ENCODE data around the gene ACTN4.
A peak's percentile ranks its signal among the peaks of the same experiment; 100 is the strongest.
"Not testable (repeated sequence)": the region's sequence is repeated elsewhere in the genome, so short reads cannot be mapped to it uniquely, and the experiment has no call there.

Gene ACTN4

DNA sequence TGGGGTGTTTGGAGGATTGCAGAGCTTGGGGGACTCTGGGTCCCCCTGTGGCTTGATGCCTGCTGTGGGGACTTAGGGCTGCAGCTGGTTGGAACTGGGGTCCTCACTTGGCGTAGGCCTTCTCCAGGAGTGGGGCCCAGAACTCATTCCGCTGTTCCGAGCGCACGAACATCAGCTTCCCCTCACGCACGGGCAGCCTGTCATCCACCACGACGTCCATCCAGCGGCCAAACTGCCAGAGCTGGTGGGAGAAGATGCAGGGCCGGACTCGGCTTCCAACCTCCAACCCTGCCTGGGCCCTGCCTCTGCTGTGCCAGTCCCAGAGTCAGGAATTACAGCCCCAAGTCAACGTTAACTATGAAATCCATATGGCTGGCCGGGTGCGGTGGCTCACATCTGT, 94.2 kb downstream of the ACTN4 start:
- no peak for DNase-seq

DNA sequence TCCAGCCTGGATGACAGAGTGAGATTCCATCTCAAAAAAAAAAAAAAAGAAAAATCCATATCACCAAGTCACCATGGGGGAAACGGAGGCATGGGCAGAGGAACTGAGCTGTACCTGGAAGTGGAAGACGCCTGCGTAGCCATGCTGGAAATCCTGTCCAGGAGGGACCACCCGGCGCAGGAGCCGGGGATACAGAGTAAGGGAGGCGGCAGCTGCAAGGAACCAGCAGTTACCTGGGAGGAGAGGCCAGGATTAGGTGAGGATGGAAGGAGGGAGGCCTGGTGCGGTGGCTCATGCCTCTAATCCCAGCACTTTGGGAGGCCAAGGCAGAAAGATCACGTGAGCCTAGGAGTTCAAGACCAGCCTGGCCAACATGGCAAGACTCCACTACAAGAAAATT, 94.8 kb downstream of the ACTN4 start:
- DNase-seq, result no peak

DNA sequence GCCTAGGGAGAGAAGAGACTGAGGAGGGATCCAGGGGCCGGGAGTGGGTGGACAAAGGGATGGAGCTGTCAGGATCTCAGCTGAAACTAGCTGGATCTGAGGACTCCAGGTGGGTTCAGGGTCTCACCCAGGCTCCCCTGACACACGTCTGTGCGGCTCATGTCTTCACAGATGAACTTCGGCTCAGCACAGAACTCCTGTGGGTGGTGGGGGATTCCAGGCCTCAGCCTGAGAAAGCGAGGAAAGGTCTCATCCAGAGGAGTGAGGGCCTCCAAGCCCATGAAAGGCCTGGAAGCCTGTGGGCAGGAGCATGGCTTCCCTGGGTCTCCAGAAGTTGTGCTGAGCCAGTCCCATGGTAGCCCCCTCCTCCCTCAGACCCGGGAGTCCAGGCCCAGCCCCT, 95.5 kb downstream of the ACTN4 start:
- DNase-seq, result no peak

DNA sequence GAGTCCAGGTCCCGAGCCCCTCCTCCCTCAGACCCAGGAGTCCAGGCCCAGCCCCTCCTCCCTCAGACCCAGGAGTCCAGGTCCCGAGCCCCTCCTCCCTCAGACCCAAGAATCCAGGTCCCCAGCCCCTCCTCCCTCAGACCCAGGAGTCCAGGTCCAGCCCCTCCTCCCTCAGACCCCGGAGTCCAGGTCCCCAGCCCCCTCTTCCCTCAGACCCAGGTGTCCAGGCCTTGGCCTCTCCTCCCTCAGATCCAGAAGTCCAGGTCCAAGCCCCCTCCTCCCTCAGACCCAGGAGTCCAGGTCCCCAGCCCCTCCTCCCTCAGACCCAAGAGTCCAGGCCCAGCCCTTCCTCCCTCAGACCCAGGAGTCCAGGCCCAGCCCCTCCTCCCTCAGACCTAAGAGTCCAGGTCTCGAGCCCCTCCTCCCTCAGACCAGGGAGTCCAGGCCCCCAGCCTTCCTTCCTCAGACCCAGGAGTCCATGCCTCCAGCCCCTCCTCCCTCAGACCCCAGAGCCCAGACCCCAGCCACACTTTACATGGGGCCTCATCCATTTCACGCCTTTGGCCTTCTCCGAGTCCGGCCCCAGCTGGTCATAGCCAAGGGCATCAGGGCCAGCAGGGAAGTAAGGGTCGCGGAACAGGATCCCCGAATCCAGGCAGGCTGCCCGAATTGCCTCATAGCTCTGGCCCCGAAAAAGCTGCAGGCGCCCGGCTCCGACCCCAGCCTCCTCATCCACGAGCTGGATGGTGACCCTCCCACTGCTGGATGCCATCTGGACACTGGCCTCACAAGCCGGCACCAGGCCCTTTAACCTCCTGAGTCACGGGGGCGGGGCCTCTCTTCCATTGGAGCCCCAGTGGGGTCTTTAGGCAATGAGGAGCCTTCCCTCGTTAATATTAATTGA, 96.2 kb downstream of the ACTN4 start:
- no peak for DNase-seq

DNA sequence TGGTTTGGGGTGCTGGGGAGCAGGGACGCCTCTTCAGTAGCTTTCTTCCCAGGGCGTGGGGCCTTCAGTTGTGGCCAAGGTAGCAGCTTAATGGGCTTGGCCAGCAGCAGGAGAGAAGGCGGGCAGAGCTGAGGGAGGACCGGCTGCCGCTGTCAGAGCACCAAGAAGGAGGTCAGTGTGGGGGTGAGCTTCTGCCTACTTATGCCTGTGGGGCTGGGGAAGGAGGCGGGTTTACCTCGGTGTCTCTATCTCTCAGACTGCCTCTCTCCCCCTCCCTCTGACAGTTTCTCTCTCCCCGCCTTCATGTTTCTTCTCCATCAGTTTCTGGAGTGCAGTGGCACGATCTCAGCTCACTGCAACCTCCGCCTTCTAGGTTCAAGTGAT, 96.8 kb downstream of the ACTN4 start, which contains the start of gene CAPN12:
CAPN12 (minus strand) TSS at position 177 of the 384 bp plus-strand sequence. CDS start 309 bp downstream, outside the sequence.
- no peak for DNase-seq

DNA sequence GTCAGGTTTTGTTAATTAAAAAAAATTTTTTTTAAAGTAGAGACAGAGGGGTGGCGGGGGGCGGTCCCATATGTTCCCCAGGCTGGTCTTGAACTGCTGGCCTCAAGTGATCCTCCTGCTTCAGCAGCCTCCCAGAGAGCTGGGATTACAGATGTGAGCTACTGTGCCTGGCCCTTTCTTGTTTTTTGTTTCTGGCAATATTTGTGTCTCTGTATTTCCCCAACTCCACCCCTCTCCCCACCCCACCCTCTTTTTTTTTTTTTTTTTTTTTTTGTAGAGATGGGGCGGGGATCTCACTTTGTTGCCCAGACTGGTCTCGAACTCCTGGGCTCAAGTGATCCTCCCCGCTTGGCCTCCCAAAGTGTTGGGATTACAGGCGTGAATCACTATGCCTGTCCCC, 97.4 kb downstream of the ACTN4 start:
- peak; percentile 44 for DNase-seq

DNA sequence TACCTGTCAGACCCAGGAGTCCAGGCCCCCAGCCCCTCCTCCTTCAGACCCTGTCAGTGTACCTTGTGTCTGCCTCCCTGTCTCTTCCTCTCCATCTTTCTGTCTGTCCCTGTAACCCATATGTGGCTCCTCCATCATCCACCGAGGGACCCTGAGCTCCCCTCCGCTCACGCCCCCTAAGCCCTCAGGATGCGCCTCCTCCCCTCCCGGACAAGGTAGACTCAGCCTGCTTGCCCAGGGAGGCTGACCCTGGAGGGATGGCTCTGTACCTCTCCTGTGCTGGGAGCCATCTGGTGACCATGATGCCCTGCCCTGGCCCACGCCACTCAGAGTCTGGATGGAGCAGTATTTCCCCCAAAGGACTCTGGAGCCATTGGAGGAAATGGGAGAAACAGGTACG, 97.9 kb downstream of the ACTN4 start:
- no peak for DNase-seq

DNA sequence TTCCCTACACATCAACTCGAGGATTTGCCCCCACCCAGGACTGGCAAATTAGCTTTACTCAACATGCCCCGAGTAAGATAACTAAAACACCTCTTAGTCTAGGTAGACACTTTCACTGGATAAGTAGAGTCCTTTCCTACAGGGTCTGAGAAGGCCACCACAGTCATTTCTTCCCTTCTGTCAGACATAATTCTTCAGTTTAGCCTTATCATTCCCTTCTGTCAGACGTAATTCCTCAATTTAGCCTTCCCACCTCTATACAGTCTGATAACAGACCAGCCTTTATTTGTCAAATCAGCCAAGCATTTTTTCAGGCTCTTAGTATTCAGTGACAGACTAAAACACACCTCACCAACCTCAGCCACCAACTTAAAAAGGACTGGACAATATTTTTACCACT, 106.3 kb downstream of the ACTN4 start:
- not testable (repeated sequence) for DNase-seq

DNA sequence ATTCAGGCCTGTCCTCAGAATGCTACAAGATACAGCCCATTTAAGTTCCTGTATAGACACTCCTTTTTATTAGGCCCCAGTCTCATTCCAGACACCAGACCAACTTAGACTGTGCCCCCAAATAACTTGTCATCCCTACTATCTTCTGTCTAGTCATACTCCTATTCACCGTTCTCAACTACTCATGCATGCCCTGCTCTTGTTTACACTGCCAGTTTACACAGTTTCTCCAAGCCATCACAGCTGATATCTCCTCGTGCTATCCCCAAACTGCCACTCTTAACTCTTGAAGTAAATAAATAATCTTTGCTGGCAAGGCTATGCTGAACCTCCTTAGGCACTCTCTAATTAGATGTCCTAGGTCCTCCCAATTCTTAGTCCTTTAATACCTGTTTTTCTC, 106.7 kb downstream of the ACTN4 start:
- not testable (repeated sequence) for DNase-seq

DNA sequence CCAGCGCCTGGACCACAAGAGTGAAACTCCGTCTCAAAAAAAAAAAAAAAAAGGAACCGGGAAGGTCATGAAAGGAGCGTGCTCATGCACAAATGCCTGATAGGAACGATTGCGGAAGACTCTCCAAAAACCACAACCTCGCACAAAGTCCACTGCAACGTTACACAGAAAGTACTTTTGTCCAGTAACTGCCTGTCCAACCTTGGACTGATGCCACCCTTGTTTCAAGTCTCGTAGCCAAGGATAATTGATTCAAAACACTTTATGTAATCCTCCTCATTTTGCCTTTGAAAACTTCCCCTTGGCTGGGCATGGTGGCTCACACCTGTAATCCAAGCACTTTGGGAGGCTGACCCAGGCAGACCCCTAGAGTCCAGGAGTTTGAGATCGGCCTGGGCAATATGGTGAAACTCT, 112.1 kb downstream of the ACTN4 start:
- DNase-seq, result no peak

DNA sequence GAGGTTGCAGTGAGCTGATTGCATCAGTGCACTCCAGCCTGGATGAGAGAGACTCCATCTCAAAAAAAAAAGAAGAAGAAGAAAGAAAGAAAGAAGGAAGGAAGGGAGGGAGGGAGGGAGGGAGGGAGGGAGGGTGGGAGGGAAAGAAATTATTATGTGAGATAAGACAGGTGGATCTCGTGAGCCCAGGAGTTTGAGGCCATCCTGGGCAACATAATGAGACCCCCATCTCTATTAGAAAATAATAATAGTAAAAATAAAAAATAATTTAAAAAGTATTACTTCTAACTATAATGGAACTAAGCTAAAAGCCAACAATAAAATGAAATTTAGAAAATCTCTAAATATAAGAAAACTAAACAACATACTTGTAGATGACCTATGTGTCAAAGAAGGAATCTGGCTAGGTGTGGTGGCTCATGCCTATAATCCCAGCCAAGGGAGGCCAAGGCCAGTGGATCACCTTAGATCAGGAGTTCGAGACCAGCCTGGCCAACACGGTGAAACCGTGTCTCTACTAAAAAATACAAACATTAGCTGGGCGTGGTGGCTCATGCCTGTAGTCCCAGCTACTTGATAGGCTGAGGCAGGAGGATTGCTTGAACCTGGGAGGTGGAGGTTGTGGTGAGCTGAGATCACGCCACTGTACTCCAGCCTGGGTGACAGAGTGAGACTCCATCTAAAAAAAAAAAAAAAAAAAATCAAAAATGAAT, 113.5 kb downstream of the ACTN4 start:
- DNase-seq, result not testable (repeated sequence)

DNA sequence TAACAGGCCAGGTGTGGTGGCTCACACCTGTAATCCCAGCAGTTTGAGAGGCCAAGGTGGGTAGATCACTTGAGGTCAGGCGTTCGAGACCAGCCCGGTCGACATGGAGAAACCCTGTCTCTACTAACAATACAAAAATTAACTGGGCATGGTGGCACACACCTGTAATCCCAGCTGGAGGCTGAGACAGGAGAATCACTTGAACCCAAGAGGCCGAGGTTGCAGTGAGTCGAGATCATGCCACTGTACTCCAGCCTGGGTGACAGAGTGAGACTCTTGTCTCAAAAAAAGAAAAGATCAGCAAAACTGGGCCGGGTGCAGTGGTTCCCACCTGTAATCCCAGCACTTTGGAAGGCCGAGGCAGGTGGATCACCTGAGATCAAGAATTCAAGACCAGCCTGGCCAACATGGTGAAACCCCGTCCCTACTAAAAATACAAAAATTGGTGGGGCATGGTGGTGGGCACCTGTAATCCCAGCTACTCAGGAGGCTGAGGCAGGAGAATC, 114.5 kb downstream of the ACTN4 start:
- DNase-seq, result not testable (repeated sequence)

DNA sequence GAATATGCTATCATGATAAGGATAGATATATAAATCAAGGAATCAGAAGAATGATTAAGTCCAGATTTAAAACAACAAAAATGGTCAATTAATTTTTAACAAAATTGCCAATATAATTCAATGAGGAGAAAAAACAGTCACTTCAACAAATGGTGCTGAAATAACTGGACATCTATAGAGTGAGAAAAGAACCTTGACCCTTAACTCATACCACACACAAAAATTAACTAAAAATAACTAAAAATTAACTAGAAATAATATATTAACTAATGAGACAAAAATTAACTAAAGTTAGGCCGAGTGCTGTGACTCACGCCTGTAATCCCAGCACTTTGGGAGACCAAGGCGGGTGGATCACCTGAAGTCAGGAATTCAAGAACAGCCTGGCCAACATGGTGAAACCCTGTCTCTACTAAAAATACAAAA, 116.4 kb downstream of the ACTN4 start:
- no peak for DNase-seq

DNA sequence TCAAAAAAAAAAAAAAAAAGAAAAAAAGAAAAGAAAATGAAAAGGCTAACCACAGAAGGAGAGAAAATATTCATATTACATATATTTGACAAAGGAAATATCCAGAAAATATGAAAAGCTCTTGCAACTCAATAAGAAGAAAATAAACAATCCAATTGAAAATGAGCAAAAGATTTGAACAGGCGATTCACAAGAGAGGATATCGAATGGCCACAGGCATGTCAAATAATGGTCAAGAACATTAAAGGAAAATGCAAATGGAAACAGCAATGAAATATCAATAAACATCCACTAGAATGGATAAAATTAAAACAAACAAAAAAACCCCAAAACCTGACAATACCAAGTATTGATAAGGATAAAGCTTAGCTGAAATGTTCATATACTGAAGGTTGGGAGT, 117.8 kb downstream of the ACTN4 start:
- DNase-seq, result no peak

DNA sequence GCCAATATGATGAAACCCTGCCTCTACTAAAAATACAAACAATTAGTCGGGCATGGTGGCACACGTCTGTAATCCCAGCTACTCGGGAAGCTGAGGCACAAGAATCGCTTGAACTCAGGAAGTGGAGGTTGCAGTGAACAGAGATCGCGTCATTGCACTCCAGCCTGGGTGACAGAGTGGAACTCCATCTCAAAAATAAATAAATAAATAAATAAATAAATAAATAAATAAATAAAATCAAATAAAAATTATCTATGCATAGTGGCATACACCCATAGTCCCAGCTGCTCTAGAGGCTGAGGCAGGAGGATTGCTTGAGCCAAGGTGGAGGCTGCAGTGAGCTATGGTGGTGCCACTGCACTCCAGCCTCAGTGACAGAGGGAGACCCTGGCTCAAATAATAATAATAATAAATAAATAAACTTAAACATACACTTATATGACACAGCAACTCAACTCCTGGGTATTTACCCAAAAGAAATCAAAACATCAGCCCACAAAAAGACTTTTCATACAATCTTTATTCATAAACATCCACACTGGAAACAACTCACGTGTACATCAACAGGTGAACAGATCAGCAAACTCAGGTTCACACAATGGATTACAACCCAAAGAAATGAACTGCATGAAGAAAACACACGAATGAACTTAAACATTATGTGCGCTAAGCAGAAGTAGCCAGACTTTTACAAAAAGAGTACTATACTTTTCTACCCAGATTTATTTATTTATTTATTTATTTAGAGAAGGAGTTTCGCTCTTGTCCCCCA, 119.0 kb downstream of the ACTN4 start:
- DNase-seq, result no peak

DNA sequence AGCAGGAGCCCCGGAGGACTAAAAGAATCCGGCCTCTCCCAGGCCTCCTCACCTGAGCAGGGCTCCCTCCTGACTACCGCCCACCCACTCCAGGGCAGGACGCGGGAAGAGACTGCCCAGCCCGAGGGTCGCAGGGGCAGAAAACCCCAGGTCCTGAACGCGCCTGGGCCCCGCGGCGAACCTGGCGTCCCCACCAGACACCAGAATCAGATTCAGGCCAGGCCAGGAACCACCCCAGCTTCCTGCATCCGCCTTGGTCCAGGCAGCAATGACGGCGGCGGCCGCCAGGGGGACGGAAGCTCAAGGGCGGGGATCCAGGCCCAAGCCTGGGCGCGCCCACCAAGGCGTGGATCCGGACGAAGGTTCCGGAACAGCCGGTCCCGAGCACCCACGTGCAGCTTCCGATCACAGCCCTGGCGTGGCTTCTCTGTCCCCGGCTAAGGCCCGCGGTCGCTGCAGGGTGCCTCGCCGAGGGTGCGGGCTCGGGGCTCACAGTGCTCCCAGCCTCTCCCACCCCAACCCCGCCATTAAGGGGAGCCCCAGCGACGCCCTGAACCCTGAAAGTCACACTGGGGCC, 122.3 kb downstream of the ACTN4 start:
- DNase-seq, result peak; percentile 92

DNA sequence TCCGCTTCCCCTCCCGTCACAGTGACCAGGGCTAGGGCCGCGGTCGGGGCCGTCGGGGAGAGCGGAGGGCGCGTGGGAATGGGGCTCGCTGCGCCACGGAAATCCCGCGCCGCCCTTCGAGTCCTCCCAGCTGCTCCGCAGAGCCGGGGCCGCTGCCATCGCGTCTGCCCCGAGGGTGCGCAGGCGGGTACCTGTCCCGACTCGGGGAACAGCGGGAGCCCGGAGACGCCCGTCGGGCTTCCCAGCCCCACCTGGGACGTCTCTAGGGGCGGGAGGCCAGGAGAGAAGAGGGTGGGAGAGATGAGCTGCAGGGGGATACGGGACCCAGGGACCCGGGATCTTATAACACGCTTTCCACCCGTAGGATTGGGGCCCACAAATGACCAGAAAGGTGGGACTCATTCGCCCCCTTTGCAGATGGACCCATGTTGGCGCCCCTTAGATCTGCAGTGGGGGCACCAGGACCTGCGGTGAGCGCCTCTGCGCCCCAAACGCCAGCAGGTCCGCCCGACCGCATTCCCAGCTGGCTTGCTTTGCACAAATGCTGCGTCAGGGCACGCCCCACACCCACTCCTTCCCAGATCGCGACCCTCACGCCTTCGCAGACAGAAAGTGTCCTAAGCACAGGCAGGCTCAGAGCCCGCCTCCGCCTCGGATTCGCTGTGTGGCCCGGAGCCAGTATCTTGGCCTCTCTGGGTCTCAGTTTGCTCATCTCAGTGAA, 122.9 kb downstream of the ACTN4 start:
- DNase-seq, result not testable (repeated sequence)

DNA sequence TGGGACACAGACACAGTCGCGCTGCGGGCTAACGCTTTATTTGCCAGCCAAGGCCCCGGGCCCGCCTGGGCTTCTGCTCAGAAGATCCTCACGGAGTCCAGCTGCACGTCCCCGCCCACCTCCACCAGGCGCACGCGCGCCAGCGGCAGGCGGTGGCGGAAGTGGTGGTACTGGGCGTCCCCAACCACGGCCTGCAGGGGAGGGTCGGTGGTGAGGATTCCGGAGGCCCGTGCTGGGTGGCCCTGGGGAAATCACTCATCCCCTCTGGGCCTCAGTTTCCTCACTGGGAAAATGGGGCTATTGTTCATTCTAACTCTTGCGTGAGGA, 123.5 kb downstream of the ACTN4 start:
- DNase-seq, result not testable (repeated sequence)

DNA sequence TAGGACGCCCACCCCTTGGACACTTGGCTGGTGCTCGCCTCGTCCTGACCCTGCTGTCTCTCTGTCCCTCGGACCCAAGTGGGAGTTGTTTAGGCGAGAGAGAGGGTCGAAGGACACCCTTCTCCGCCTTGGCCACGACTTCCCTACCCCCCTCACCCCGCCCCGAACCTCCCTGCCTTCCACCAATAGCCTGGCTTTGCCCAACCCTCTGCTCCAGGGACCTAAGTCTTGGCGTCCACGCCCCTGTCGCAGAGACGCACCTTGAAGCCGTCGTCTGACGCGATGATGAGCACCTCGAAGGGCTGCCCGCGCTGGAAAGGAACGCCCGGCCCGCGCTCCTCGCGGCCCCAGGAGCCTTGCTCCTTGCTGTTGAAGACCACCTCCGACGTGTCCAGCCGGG, 124.1 kb downstream of the ACTN4 start:
- not testable (repeated sequence) for DNase-seq

DNA sequence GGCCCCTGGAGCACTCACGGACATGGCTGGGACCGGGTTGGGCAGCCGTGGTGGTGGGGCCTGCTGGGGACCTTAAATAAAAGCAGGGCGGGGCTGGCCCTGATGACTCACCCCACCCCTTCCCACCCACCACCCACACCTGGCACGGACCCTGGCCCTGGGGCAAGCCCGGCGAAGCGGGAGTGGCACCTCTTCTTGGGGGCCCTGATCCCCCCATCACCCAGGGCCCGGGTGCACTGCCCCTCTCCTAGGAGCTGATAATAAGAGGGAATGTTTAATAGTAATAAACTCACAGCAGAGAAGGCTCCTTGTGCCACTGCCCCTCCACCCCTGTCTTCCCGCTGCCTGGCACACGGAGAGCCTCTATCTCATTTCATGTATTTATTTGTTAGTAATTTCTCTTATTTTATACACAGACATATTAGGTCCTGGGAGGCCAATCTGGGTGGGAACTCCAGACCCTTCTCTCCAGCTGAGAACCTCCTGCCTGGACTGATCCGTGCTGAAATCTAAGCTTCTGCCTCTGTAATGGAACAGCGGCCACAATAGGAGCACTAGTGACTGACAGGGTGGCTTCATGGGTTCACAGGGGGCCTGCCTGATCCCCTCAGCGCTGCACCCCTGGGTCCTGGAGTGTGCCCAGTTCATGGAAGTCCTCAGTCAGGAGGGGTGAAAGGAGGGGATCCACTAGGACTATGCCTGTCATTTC, 126.2 kb downstream of the ACTN4 start, which contains the start of gene LGALS7:
LGALS7 (minus strand) TSS at position 49 of the 709 bp plus-strand sequence; CDS start at position 24, 25 bp downstream.
- no peak for DNase-seq

Data from hematopoietic multipotent progenitor cell treated with erythropoietin and hydrocortisone succinate and interleukin-3 and kit ligand, for 6 days (in vitro differentiated cells).